Activated T-cell treated with anti-CD3 and anti-CD28 coated beads, Interleukin-2, amount 50 U/mL, for 4 hours (primary cell): ENCODE results near the gene SP6. TPM values are rescaled to one million over a fixed set of nuclear protein-coding genes. Genes with fewer than 3 reads are reported as not detected.

Source experiments
- ATAC-seq, 2 donors: fragments of 200-7000 bp; cut with Tn5 transposase; one replicate each; pipeline ENCODE4 v1.10.0; 2021
- DNase-seq: peaks from one replicate; pipeline ENCODE4 v3.0.0-alpha.2; 2020
- H3K27me3 Mint-ChIP-seq: one replicate; pipeline ENCODE4 v1.8.0; 2021; ENCODE audit warnings: low read depth, mixed read lengths
- H3K36me3 Mint-ChIP-seq: one replicate; pipeline ENCODE4 v1.8.0; 2022; ENCODE audit warnings: mixed read lengths; ENCODE audit not compliant: insufficient read depth
- H3K4me1 Mint-ChIP-seq: one replicate; pipeline ENCODE4 v1.8.0; 2021; ENCODE audit warnings: low read depth, mixed read lengths
- H3K4me3 Mint-ChIP-seq: one replicate; pipeline ENCODE4 v1.8.0; 2021; ENCODE audit warnings: mild to moderate bottlenecking, moderate library complexity, mixed read lengths
- H3K9me3 Mint-ChIP-seq: one replicate; pipeline ENCODE4 v1.8.0; 2021; ENCODE audit warnings: mixed read lengths
- total RNA-seq, 3 donors: library from RNA; stranded (reverse); gene quantifications; one replicate each; pipeline ENCODE4 v1.2.1, GENCODE V29; 2021

Gene SP6
- total RNA-seq, 3 donors from 2014 or later = 0.05 to 0.08 (median 0.05) TPM

DNA sequence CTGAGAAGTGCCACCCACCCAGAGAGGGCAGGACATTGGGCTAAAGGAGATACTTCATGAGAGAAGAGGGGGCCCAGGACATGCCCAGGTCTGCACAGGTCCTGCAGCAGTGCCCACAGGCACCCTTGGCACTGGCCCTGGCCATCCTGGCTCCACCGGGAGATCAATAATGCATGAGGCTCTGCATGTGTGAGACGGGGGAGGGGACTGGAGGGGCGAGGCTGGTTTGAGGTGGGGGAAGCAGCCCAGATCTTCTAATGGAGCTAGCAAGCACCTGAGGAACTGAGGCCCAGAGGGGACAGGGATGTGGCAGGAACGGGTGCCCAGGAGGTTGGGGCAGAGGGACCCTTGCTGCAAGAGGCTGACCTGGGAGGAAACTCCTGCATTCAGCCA lies 29.9 kb downstream of the SP6 start:
- H3K36me3 Mint-ChIP-seq = peaks cover 24% of the 10 kb centered on the region
- H3K27me3 Mint-ChIP-seq = no peaks in the 10 kb centered on the region
- H3K4me3 Mint-ChIP-seq = peak overlapping the region; percentile 90
- ATAC-seq (no peak), DNase-seq (no peak)
- no peaks in the 10 kb centered on the region for H3K9me3 Mint-ChIP-seq
- H3K4me1 Mint-ChIP-seq = peaks cover 20% of the 10 kb centered on the region

- Mint-ChIP-seq H3K4me3 (peak overlapping the region; percentile 90), H3K27me3 (no peaks in the 10 kb centered on the region), H3K4me1 (peaks cover 20% of the 10 kb centered on the region), H3K36me3 (peaks cover 25% of the 10 kb centered on the region), H3K9me3 (no peaks in the 10 kb centered on the region)
- DNase-seq = no peak
- ATAC-seq = no peak
These were observed 30.8 kb downstream of the SP6 start for GRCh38 chr17:47820033-47820789.

- Mint-ChIP-seq H3K9me3 (no peaks in the 10 kb centered on the region), H3K36me3 (peaks cover 24% of the 10 kb centered on the region), H3K4me1 (peaks cover 20% of the 10 kb centered on the region), H3K27me3 (no peaks in the 10 kb centered on the region), H3K4me3 (no peak overlapping the region)
- ATAC-seq (no peak), DNase-seq (no peak)
These were observed 31.5 kb downstream of the SP6 start for GRCh38 chr17:47819475-47819874.

DNA sequence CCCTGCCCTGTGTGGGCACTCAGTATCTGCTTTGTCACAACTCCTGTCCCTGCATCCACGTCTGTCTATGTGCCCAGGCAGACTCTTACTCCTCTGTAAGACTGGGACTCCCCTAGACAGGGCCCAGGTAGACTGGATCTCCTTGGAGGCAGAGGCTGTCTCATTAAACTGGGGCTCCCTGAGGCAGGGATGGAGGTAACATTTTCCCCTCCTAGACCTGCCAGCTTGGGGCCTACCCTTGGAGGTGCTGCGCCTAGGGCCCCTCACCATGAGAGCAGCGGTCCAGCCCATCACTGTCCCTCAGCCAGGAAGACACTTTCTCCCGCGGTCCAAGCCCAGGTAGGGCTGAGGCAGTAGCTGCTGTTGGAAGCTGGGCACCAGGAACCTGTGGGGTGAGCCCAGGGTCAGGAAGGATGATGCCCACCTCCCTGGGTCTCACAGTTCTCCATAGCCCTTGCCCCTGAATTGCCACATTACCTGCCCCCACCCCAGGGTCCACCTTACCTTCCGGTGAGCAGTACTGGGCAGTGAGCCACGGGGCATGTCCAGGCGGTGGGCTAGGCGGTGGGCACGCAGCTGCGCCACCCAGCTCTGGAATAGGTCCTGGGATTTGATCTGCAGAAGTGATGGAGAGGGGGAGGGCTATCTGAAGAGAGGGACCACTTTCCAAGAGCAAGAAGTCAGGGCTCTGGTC lies 32.8 kb downstream of the SP6 start:
- DNase-seq = no peak
- H3K9me3 Mint-ChIP-seq = no peaks in the 10 kb centered on the region
- ATAC-seq = no peak
- H3K4me3 Mint-ChIP-seq = no peak overlapping the region
- no peaks in the 10 kb centered on the region for H3K27me3 Mint-ChIP-seq
- H3K36me3 Mint-ChIP-seq = peaks cover 16% of the 10 kb centered on the region
- H3K4me1 Mint-ChIP-seq = peaks cover 20% of the 10 kb centered on the region

DNA sequence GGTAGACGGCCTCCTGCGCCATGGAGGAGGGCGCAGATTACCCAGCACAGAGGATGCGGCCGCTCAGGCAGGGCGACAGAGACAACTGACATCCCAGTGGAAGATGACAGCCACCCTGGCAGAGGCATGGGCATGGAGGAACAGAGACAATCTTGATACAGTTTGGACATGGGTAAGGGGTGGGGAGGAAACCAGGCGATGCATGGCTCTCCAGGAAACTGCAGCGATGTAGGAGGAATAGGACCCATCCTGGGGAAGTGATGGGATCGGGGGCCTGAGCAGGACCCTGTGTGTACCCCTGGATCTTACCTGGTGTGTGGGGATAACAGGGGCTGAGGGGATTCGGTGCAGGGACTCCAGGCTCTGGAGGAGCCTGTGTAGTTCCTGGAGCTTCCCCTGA lies 34.0 kb downstream of the SP6 start:
- H3K4me3 Mint-ChIP-seq = no peak overlapping the region
- H3K9me3 Mint-ChIP-seq = no peaks in the 10 kb centered on the region
- ATAC-seq = no peak
- peaks cover 16% of the 10 kb centered on the region for H3K4me1 Mint-ChIP-seq
- H3K36me3 Mint-ChIP-seq = peaks cover 22% of the 10 kb centered on the region
- H3K27me3 Mint-ChIP-seq = no peaks in the 10 kb centered on the region
- DNase-seq = no peak

- Mint-ChIP-seq H3K4me3 (no peak overlapping the region), H3K36me3 (peaks cover 29% of the 10 kb centered on the region), H3K9me3 (no peaks in the 10 kb centered on the region), H3K4me1 (peaks cover 11% of the 10 kb centered on the region), H3K27me3 (no peaks in the 10 kb centered on the region)
- DNase-seq (no peak), ATAC-seq (no peak)
These were observed 34.7 kb downstream of the SP6 start for GRCh38 chr17:47816111-47816735.

GRCh38 chr17:47815106-47815918 lies 35.7 kb downstream of the SP6 start:
- Mint-ChIP-seq H3K4me1 (peaks cover 7% of the 10 kb centered on the region), H3K27me3 (no peaks in the 10 kb centered on the region), H3K9me3 (no peaks in the 10 kb centered on the region), H3K36me3 (peaks cover 32% of the 10 kb centered on the region), H3K4me3 (no peak overlapping the region)
- DNase-seq = no peak
- no peak for ATAC-seq

DNA sequence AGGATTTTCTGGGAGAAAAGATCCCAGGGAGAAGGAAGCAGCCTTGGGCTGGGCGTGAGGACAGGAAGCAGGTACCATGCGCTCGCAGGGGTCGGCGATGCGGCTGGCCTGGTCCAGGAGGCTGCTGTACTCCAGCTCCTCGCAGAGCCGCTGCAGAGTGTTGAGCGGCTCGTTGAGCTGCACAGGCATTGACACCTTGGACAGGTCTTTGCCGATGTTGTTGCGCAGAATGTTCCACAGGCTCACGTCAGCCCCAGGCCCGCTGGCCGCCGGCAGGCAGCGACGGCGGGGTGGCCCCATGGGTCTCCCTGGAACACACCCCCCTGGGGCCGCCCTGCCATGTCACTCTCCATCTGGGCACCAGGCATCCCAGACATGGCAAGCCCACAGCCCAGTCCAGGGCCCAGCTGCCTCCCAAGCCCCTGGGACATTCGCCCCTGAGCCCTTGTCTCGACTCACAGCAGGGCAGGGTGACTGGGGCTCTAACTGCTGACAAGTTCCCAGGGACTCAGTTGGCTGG lies 37.4 kb downstream of the SP6 start:
- no peaks in the 10 kb centered on the region for H3K27me3 Mint-ChIP-seq
- no peaks in the 10 kb centered on the region for H3K9me3 Mint-ChIP-seq
- peaks cover 38% of the 10 kb centered on the region for H3K36me3 Mint-ChIP-seq
- DNase-seq (no peak), ATAC-seq (no peak)
- no peak overlapping the region for H3K4me3 Mint-ChIP-seq
- H3K4me1 Mint-ChIP-seq = peaks cover 12% of the 10 kb centered on the region

DNA sequence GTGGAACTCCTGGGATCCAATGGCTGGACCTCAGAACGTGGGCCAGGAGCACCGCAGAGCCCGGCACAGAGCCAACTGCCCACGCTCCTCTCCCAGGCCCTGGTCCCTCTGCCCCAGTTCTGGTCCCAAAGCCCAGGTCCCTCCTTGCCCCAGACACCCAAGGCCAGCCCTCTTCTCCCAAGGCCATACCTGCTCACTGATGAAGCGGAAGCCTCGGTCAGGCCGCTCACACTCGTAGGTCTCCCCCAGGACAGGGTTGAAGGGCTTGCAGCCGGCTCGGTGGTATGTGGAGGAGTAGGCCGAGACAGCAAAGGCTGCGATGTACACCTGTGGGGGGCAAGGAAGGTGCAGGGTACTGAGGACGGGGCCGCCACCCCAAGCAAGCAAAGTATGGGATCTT lies 37.9 kb downstream of the SP6 start:
- no peak for DNase-seq
- Mint-ChIP-seq H3K4me1 (peaks cover 12% of the 10 kb centered on the region), H3K27me3 (no peaks in the 10 kb centered on the region), H3K36me3 (peaks cover 38% of the 10 kb centered on the region), H3K4me3 (no peak overlapping the region), H3K9me3 (no peaks in the 10 kb centered on the region)
- ATAC-seq = no peak

DNA sequence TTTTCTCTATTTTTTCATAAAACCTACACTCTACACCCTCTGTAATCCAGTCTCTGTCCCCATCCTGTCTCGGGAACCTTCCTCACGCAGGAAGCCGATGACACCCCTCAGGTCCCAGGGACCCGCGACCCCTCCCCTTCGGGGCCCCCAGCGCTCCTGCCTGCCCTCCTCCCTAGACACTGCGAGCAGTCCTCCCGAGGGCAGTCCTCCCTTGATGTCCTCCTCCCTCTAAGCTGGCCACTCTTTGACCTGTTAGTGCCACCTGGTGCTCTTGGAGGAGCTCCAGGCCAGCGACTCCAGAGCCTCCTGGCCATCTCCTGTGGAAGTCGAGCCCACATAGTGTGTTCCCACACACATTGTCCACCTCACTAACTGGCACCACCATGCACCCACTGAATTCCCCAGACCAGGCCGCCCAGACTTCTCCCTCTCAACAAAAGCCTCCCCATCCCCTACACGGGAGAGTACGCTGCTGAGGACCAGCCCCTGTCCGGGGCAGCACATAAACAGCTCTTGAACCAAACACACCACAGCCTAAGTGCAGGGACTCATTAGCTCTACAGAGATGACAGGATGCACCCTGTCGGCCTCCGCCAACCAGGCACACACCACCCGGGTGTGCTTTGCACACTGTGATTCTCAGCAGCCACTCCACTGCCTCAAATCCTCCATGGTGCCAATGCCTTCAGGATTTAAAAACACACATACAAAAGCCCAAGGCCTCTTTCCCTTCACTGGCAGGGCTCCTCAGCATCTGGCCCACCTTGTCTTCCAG lies 38.6 kb downstream of the SP6 start:
- Mint-ChIP-seq H3K27me3 (no peaks in the 10 kb centered on the region), H3K4me3 (no peak overlapping the region), H3K9me3 (no peaks in the 10 kb centered on the region), H3K4me1 (peaks cover 12% of the 10 kb centered on the region), H3K36me3 (peaks cover 37% of the 10 kb centered on the region)
- no peak for DNase-seq
- no peak for ATAC-seq

GRCh38 chr17:47811709-47812108 lies 39.3 kb downstream of the SP6 start:
- no peaks in the 10 kb centered on the region for H3K27me3 Mint-ChIP-seq
- ATAC-seq (no peak), DNase-seq (no peak)
- peaks cover 12% of the 10 kb centered on the region for H3K4me1 Mint-ChIP-seq
- H3K4me3 Mint-ChIP-seq = no peak overlapping the region
- H3K9me3 Mint-ChIP-seq = no peaks in the 10 kb centered on the region
- peaks cover 39% of the 10 kb centered on the region for H3K36me3 Mint-ChIP-seq

DNA sequence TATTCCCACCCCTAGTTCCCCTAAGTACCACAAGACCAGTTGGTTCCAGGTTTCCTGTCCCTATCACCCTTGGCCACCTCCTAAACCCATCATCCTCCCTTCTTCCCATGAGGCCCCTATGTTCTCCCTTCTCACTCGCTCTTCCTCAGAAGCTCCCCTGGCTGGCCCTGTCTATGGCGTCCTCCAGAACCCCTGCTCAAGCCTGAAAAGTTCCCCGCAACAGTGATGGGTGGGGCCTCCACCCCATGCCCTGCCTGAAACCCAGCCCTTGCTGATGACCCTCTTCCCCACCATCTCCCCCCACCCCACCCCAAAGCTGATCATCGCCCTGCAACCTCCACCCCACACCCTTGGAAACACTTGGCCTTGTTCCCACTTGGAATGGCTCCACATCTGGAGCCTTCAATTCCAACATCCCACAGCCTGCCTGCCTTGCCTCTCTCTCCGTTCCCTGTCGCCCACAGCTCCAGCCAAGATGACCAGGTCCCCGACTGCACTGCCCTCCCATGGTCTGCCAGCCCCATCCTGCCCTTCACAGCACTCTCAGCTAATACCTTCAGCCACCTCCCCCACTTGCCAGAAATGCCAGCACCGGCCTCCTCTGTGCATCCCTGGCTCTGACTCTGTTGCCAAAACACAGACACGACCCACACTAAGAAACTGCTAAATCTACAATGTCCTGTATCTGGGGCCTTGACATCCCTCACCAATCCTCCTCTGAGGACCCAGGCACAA lies 39.9 kb downstream of the SP6 start:
- peaks cover 39% of the 10 kb centered on the region for H3K36me3 Mint-ChIP-seq
- H3K9me3 Mint-ChIP-seq = no peaks in the 10 kb centered on the region
- no peak overlapping the region for H3K4me3 Mint-ChIP-seq
- no peaks in the 10 kb centered on the region for H3K27me3 Mint-ChIP-seq
- no peak for ATAC-seq
- DNase-seq = no peak
- H3K4me1 Mint-ChIP-seq = peaks cover 12% of the 10 kb centered on the region

GRCh38 chr17:47810200-47810821 lies 40.7 kb downstream of the SP6 start:
- Mint-ChIP-seq H3K4me1 (peaks cover 12% of the 10 kb centered on the region), H3K27me3 (no peaks in the 10 kb centered on the region), H3K36me3 (peaks cover 35% of the 10 kb centered on the region), H3K4me3 (no peak overlapping the region), H3K9me3 (no peaks in the 10 kb centered on the region)
- DNase-seq (no peak), ATAC-seq (peak; percentile 71 to 84)
